Germinal center (tissue), 1 donor: ENCODE results near the gene ZNF532.
A peak's percentile ranks its signal among the peaks of the same experiment; 100 is the strongest.

ENCODE experiments used
- DNase-seq: peaks from one replicate; pipeline ENCODE4 v3.0.0; 2012; ENCODE audit warnings: mixed read lengths, low spot score

ZNF532 gene

GRCh38 chr18:58979615-58980014, 114.9 kb downstream of the ZNF532 start:
- DNase-seq: no peak

- no peak for DNase-seq
Observed at GRCh38 chr18:58980991-58981390, 116.3 kb downstream of the ZNF532 start.

GRCh38 chr18:58983260-58984155, 118.8 kb downstream of the ZNF532 start:
- no peak for DNase-seq

- DNase-seq: no peak
Observed at GRCh38 chr18:58988600-58988999, 123.9 kb downstream of the ZNF532 start.

- no peak for DNase-seq
Observed at GRCh38 chr18:58989184-58989759, 124.6 kb downstream of the ZNF532 start.

- no peak for DNase-seq
Observed at GRCh38 chr18:58990720-58991119, 126.0 kb downstream of the ZNF532 start.

GRCh38 chr18:58991167-58991798, 126.6 kb downstream of the ZNF532 start:
- DNase-seq: no peak

GRCh38 chr18:58992301-58993231, 127.9 kb downstream of the ZNF532 start:
- no peak for DNase-seq

GRCh38 chr18:58993260-58993659, 128.6 kb downstream of the ZNF532 start:
- DNase-seq: no peak

- no peak for DNase-seq
Observed at GRCh38 chr18:58995663-58996062, 131.0 kb downstream of the ZNF532 start.

GRCh38 chr18:58996131-58996641, 131.5 kb downstream of the ZNF532 start:
- no peak for DNase-seq

GRCh38 chr18:58996696-58997095, 132.0 kb downstream of the ZNF532 start:
- DNase-seq: no peak

- no peak for DNase-seq
Observed at GRCh38 chr18:58997811-58998337, 133.2 kb downstream of the ZNF532 start.

- DNase-seq: peak; percentile 52
Observed at GRCh38 chr18:58998401-58999203, 133.9 kb downstream of the ZNF532 start.

- DNase-seq: no peak
Observed at GRCh38 chr18:59001166-59001565, 136.5 kb downstream of the ZNF532 start.

GRCh38 chr18:59001721-59002120, 137.0 kb downstream of the ZNF532 start:
- DNase-seq: no peak

GRCh38 chr18:59002974-59003594, 138.4 kb downstream of the ZNF532 start:
- DNase-seq: no peak

GRCh38 chr18:59005262-59005661, 140.6 kb downstream of the ZNF532 start:
- no peak for DNase-seq

GRCh38 chr18:59006461-59007067, 141.9 kb downstream of the ZNF532 start:
- DNase-seq: no peak
